Measurements from ENCODE around the gene LSS.

LSS gene

DNA sequence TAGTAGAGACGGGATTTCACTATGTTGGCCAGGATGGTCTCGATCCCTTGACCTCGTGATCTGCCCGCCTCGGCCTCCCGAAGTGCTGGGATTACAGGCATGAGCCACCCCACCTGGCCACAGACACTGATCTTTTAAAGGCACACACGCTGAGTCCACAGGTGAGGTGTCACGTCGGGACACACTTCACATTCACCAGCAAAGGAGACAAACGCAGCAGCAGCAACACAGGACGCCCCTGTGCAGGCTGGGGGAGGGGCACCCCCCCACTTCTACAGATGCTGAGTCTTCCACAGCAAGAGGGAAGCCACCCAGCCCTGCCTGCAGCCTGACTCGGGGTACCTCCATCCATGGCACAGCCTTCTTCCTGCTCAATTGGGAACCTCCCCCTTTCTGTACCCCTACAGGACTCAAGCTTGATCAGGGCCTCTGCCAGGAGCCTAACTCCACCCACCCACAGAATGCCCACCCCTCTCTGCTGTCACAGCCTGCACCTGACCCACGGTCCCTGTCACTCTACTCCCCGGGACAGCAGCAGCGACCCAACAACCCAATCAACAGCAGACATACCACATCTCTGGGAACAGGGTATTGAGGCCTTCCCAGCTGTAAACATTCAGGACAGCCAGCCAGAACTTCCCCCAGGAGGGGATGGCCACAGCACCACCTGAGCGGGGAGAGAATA, 9.5 kb downstream of the LSS start:
- no peak for DNase-seq (ENCODE audit: low spot score)

DNA sequence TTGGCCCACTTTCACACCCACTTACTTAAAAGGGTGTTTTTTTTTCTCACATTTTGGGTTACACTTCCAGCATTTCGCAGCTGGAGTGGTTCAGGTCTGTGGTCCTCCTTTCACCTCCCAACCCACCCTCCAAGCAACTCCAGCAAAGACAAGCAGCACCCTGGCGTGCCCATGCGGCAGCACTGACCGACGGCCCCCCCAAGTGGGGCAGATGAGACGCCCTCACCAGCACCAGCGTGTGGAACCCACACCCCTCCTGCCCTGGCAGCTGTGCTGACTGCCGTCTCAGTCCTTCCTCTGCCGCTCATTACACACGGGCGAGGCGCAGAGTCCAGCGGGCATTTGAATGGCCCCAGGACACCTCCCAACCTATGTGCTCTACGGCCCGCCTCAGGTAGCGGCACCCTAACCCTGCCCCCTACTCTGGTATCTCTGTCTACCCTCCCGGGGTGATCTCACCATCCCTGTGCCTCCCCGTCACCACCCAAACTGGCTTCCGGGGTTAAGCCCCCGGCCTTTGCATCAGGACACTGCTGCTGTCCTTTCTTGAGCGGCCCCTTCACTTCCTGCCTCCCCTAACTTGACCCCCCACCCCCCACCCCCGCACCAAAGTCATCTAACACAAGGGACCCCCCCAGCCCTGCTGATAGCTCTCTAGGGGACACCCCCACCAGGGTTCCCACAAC, 10.9 kb downstream of the LSS start:
- DNase-seq (ENCODE audit: low spot score) = no peak

GRCh38 chr21:46216132-46216747, 12.3 kb downstream of the LSS start:
- DNase-seq (ENCODE audit: low spot score) = no peak

DNA sequence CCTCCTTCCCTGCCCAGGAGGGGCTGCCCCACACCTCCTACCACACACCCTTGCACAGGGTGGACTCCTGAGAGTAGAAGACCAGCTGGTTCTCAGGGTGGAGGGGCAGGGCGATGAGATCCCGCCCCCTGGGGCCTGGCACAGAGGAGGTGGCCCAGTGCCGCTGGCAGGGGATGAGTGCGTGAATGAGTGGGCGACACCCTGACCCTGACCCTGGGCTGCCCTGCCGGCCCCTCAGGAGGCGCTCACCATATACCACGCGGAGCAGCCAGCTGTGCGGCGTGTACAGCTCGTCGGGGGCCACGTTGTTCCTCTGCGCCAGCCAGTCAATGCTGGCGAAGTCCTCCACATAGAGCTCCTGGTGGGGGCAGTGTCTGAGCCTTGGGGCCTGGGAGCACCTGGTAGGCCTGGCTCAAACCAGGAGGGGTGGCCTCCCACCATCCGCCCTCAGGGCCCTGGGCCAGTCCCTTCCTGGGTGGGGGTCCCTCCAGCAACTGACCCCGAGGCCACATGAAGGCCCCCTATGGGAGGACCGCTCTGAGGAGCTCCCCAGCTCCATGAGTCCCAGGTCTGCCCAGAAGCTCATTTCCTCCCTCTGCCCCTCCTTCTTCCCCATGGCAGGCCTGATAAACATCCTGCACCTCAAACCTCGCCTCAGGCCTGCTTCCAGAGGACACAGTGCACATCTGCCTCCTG, 13.0 kb downstream of the LSS start:
- DNase-seq (ENCODE audit: low spot score) = no peak

DNA sequence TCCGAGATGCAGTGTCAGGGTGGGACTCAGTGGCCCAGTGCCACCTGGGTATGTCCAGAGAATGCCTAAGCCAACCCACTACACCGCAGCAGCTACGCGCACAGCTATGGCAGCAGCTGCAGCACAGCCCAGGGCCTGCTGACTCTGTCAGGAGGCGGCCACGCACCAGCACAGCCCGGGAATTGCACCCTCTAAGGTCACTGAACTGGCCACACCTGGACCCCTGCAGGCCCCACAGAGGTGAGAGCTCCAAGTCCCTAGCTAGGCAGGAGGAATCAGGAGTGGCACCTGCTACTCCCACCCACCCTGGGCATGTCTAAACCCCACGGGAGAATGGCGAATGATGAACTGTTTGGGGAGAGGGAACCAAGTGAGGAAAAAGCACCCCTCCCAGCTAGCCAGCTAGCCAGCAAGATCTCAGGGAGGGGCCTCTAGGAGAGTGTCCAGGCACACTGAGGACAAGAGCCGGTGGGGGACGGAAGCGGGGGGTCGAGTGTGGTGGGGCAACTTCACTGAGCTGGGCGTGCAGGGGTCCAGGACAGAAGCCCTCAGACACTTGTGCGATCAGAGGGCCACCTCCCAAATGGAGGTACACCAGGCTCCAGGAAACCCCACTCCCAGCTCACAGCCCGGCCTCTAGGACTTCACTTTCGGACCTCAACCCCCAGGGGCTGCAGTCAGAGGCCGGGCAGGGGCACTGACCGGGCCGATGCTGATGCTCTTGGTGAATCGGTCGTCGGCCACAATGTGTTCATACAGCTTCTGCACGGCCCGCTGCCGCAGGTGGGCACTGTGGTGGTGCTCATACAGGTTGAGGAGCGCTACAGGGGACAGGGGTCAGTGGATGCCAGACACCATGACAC, 13.9 kb downstream of the LSS start:
- DNase-seq (ENCODE audit: low spot score) = no peak

DNA sequence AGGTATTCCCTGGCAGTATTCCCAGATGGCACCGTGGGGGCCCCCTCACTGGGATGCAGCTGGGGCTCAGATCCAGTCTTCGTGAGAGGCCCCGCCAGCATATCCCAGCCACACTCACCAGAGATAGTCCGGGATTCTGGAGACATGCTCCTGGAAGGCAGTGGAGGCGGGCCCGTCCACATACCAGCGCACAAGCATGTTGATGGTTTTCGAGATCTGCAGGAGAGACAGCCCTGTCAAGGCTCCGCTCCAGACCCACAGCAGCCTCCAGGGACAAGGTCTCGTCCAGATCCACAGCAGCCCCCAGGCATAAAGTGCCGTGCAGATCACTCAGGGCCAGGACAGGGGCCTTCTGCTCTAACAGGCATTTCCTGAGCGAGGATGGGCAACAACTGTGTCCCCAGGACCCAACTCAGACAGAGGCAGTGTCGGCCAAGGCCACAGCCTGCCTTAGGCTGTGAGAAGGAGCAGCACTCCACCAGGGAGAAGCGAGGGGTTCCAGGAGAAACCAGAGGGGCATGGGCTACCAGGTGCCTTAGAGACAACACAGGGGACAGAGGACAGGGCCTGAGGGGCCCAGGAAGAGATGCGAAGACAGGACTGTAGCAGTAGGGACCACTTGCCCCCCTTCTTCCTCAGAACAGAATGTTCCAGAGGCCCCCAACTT, 14.8 kb downstream of the LSS start:
- no peak for DNase-seq (ENCODE audit: low spot score)

DNA sequence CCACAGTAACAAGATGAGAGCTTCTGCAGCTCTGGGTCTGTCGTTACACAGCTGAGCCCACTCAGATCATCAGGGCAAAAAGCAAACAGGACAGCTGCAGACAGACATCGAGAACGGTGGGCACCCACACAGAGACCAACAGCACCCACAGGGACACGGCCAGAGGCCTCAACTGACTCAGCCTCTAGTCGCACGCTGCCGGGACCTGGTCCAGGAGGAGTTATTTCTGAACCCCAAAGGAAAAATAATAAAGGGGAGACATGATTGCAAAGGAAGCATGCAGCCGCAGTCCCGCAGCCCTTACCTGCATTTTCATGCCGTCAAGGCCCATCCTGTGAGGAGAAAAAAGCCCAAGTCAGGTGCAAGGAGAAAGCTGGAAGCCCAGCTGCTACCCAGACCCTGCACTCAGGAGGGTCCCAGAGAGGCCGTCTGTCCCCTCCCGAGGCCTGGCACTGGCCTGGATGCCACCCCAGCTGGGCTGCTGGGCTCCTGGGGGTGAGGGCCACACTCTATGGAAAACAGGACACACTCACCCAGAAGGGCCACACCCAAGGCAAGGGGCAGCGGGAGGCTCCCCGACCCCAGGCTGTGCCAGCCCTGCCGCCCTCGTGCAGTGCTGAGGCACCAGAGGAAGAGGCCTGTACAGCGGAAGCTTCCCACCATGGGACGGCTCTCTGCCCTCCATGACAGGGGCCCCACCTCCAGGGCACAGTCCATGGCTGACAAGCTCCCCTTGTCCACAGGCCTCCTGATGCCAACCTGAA, 15.7 kb downstream of the LSS start:
- DNase-seq (ENCODE audit: low spot score) = no peak

DNA sequence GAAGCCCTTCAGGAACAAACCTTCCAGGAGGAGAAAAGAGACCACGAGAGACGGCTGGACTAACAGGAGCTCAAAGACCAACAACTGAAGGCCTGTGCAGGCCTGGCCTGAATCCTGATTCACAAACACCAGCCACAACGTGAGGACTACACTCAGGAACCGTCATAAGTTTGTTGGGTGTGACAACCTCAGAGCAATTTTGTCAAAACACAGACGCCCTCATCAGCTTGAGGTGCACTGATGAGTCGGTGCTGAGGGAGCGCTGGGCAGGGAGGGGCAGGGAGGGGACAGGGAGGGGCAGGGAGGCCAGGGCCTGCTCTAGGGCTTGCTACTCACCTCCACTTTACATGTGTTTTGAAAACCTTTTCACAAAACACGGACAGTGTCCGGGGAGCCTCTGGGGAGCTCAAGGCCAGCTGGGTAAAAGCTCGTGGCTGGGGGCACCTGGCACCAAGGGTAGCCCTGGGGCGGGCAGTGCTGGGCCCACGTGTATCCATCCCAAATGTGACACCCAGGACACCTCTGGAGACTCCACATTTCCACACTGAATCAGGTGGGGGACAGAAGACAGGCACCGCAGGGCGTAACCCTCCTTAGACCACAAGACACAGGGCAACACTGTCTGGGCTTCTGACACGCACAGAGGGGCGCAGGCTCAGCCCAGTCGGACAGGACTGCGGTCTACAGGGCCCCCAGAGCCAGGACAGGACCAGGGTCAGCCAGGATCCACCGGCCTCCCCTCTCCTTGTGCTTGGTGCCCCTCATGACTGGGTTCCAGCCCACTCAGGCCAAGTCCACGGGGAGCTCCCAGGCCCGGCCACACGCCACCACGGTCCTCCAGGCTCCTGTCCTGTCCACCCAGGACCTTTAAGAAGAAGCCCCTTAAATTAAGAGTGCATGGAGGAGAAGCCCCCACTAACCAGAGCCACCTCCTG, 16.5 kb downstream of the LSS start:
- DNase-seq (ENCODE audit: low spot score) = no peak

DNA sequence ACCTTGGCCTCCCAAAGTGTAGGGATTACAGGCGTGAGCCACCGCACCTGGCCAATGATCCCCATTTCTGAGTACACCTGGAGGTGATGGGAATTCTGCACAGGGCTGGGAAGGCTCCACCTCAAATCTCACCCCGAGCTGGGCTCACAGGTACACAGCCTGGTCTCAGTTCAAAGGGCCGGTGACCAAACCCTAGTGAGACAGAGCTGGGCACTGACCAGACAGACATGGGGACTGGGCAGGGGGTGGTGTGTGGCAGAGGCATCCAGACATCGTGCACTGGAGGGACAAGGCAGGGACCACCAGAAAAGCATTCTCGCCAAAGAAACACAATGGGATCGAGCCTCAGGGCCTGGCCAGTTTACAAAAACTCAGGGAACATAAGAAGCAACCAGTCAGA, 17.2 kb downstream of the LSS start:
- DNase-seq (ENCODE audit: low spot score) = no peak

DNA sequence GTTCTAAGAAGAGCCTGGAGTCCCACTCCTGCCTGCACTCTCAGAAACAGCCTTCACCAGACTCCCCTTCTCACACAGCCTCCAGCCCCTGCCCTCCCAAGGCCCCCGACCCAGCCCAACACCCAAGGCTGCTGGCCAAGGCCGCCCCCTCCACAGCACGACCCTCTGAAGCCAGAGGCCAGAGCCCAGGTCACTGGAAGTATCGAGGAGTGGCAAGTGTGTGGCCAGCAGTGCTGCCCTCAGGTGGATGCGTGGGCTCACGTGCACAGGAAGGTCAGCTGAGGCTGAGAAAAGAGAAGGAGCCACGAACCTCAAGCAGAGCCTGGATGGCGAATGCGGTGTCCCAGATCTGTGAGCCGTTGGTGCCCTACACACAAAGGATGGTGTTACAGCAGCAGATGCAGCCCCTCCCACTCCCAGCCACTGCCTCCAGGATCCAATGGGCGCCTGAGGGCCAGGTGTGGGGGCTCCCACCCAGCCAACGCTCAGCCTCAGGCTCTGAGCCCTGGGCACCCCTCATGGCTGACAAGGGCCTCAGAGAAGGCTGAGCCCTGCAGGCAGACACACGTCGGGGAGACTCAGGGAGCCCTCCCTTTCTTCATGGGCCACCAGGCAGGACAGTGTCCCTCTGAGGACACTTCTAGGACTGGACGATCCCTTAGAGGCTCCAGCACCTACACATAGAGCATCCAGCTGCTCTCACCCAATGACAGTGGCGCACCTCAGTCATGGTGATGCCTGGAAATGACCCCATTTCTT, 18.0 kb downstream of the LSS start:
- no peak for DNase-seq (ENCODE audit: low spot score)

GRCh38 chr21:46208761-46209721, 19.5 kb downstream of the LSS start:
- DNase-seq (ENCODE audit: low spot score) = no peak

GRCh38 chr21:46207920-46208591, 20.5 kb downstream of the LSS start:
- no peak for DNase-seq (ENCODE audit: low spot score)

DNA sequence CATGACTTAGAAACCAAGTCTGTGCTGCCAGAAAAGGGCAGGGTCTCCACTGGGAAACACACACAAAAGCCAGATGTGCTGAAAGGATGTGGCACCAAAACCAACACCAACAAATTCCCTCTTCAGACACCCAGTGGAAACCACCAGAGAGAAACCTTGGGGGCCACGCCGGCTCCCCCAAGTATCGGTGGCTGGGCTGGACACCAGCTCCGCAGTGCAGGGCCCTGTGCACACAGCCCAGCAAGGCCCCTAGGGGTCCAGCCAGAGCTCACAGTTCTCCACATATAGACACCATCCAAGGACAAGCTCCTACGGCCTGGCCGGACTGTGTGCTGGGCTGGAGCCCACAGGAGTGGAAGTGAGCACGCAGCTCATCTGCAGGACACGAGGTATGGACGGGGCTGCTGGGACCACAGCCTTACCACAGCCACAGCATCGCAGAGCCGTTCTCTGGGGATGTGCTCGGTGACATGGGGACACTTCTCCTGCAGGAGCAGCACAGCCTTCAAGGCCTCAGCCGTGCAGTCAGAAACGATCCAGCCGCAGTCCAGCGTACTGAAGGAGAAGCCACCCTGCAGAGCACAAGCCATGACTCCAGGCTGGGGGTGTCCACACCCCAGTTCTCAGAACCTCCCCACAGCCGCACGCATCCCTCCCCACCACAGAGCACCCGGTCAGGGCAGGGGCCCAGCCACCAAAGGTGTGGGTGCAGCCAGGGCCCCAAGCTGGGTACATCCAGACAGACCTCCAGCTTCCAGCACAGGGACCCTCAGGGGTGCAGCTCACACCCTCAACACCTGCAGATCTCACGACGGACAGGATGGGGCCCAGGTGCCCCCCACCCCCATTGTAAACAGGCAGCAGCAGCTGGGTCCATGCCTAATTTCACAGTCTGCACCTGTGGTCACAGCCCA, 21.3 kb downstream of the LSS start:
- no peak for DNase-seq (ENCODE audit: low spot score)

- no peak for DNase-seq (ENCODE audit: low spot score)
Observed at GRCh38 chr21:46206163-46207005, 22.2 kb downstream of the LSS start.

GRCh38 chr21:46205766-46206162, 22.8 kb downstream of the LSS start:
- no peak for DNase-seq (ENCODE audit: low spot score)
